ENCODE data around the gene SKIL.

Gene SKIL

GRCh38 chr3:170368921-170369320 is 11.4 kb downstream of the SKIL start:
- H3K4me3 ChIP-seq = no peak overlapping the region
- H3K27ac ChIP-seq = no peak overlapping the region
- TF ChIP-seq, protein P1, sequence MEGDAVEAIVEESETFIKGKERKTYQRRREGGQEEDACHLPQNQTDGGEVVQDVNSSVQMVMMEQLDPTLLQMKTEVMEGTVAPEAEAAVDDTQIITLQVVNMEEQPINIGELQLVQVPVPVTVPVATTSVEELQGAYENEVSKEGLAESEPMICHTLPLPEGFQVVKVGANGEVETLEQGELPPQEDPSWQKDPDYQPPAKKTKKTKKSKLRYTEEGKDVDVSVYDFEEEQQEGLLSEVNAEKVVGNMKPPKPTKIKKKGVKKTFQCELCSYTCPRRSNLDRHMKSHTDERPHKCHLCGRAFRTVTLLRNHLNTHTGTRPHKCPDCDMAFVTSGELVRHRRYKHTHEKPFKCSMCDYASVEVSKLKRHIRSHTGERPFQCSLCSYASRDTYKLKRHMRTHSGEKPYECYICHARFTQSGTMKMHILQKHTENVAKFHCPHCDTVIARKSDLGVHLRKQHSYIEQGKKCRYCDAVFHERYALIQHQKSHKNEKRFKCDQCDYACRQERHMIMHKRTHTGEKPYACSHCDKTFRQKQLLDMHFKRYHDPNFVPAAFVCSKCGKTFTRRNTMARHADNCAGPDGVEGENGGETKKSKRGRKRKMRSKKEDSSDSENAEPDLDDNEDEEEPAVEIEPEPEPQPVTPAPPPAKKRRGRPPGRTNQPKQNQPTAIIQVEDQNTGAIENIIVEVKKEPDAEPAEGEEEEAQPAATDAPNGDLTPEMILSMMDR (IDR thresholded peaks at IDR 0.05) = no peak
- DNase-seq (ENCODE audit: low spot score) = no peak

GRCh38 chr3:170372190-170372879 is 14.8 kb downstream of the SKIL start:
- TF ChIP-seq, protein P1 (IDR thresholded peaks at IDR 0.05) = no peak
- Histone ChIP-seq H3K4me3 (no peak overlapping the region), H3K27ac (no peak overlapping the region)
- DNase-seq (ENCODE audit: low spot score) = no peak

- H3K27ac ChIP-seq = no peak overlapping the region
- H3K4me3 ChIP-seq = no peak overlapping the region
- TF ChIP-seq, protein P1 (IDR thresholded peaks at IDR 0.05) = no peak
- DNase-seq (ENCODE audit: low spot score) = no peak
Observed at GRCh38 chr3:170383567-170383966, 26.1 kb downstream of the SKIL start.

- TF ChIP-seq, protein P1 (IDR thresholded peaks at IDR 0.05) = no peak
- no peak for DNase-seq (ENCODE audit: low spot score)
- no peak overlapping the region for H3K4me3 ChIP-seq
- H3K27ac ChIP-seq = no peak overlapping the region
Observed at GRCh38 chr3:170386468-170386867, 29.0 kb downstream of the SKIL start.

DNA sequence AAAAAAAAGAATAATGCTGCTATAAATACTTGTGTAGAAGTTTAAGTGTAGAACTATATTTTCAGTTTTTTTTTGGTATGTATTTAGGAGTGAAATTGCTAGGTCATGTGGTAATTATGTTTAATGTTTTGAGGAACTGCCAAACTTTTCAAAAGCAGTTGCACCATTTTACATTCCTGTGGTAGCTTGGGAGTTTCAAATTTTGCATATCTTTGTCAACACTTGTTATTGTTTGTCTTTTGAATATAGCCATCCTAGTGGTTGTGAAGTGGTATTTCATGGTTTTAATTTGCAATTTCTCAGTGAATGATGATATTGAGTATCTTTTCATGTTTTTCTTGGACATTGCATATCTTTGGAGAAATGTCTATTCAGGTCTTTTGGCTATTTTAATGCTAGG is 30.4 kb downstream of the SKIL start:
- DNase-seq (ENCODE audit: low spot score) = no peak
- no peak overlapping the region for H3K27ac ChIP-seq
- TF ChIP-seq, protein P1 (IDR thresholded peaks at IDR 0.05) = no peak
- H3K4me3 ChIP-seq = no peak overlapping the region

DNA sequence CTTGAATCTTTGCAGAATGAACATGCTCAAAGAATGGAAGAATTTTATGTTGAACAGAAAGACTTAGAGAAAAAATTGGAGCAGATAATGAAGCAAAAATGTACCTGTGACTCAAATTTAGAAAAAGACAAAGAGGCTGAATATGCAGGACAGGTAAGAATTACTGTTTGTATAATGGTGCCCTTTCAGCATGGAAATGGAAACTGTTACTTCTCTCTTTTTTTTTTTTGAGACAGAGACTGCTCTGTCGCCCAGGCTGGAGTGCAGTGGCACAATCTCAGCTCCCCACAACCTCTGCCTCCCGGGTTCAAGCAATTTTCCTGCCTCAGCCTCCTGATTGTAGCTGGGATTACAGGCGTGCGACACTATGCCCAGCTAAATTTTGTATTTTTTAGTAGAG is 33.6 kb downstream of the SKIL start:
- Histone ChIP-seq H3K4me3 (no peak overlapping the region), H3K27ac (no peak overlapping the region)
- no peak for DNase-seq (ENCODE audit: low spot score)
- TF ChIP-seq, protein P1 (IDR thresholded peaks at IDR 0.05) = no peak

DNA sequence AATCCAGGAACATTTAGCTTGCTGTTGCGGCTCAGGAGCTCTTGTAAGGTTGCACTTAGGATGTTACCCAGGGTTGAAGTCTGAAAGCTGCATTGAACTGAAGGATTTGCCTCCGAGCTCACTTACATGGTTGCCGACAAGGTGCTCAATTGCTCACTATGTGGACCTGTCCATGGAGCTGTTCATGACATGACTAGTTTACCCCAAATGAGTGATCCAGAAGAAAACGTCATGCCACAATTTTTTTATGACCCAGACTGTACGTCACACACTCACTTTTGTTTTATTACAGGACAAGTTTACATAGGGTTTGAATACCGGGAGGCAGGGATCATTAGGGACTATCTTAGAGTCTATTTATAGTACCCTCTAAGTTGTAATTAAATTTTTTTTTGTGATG is 40.2 kb downstream of the SKIL start:
- DNase-seq (ENCODE audit: low spot score) = no peak
- Histone ChIP-seq H3K27ac (no peak overlapping the region), H3K4me3 (no peak overlapping the region)
- TF ChIP-seq, protein P1 (IDR thresholded peaks at IDR 0.05) = no peak
